Endothelial cell of coronary artery (primary cell): ENCODE results near the gene OR4D10. TPM values are rescaled to one million over a fixed set of nuclear protein-coding genes. Genes with fewer than 3 reads are reported as not detected.

Experiments used
- total RNA-seq: library from RNA; depleted of rRNA; stranded (reverse); fragments of >200 nt; gene quantifications from 2 replicates; pipeline ENCODE4 v1.2.3, GENCODE V29; 2014

OR4D10 gene
- not detected in 2 replicates for total RNA-seq

DNA sequence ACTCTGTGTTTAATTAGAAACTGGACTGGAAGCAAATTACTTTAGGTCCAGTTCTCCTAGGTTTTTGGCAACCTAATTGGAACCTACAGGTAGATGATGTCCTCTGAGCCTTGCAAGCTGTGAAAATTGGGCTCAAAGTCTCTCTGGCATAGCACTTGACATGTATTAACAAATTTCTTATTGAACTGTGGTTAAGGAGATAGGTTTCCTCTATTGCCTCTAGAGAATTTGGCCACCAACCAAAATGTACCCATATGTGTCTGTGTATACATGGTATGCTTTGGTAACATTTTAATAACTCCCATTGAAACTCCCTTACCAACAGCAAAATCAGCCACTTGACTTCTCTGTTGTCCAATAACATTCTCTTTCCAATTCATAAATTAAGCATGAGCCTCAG lies at the start of gene OR4D10:
TSS of gene OR4D10 (plus strand) at position 301 of the 400 bp plus-strand sequence. CDS start 4,115 bp downstream, outside the sequence.

DNA sequence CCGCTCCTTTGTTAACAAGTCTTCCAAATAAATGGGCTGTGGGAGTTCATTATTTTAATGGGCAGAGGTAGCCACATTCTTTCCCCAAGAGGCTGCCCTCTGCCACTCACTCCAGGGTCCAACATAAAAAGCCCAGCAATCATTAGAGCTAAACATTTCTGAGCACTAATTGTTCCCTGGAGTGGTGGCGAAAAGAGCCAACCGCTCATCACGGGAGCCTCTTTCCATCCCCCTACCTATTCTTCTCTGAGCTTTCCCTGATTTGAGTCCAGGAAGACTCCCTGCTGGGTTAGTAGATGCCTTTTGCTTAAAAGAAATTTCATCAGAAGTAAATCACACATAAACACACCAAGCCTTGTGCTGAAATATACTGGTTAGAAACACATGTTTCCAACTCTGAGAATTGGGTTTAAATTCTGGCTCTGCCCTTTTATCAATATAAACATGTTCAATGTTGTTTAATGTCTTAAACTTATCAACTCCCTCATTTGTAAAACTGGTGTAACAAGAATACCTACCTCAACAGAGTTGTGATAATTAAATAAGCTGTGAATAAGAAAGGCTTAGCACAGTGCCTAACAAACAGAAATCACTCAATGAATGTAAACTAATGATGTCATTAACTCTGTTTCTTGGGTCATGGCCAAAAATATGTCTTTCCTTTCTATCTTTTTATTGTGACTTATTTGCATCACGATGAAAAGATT lies 46.6 kb upstream of the OR4D10 start, which contains the start of gene OR5A2:
TSS of gene OR5A2 (minus strand) at position 53 of the 707 bp plus-strand sequence. CDS start 3,460 bp downstream, outside the sequence.

GRCh38 chr11:59436169-59436568 lies 36.9 kb upstream of the OR4D10 start, which contains the start of gene OR5A1:
Gene OR5A1 (plus strand): TSS chr11:59436469. CDS start chr11:59443169, 6,700 bp downstream.

GRCh38 chr11:59456661-59457060 lies 16.5 kb upstream of the OR4D10 start, which contains the start of gene OR4D6:
Gene OR4D6 (plus strand): TSS chr11:59456961. CDS start chr11:59456961, 0 bp downstream.

DNA sequence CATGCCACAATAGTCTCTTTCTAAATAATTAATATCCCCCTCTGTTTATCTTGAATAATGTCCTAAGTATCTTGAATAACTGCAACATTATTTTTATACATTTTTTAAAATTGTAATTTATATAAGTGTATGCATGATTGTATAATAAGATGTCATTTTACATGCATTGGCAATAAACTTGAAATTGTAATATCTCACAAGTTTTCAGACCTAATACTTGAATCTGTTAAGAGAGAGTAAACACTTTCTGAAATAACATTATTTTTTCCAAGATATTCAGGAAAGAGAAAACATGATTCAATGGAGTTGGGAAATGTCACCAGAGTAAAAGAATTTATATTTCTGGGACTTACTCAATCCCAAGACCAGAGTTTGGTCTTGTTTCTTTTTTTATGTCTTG lies 30.2 kb downstream of the OR4D10 start, which contains the start of gene OR4D11:
TSS of gene OR4D11 (plus strand) at position 301 of the 400 bp plus-strand sequence. CDS start at position 301, 0 bp downstream.

GRCh38 chr11:59510941-59511589 lies 38.0 kb downstream of the OR4D10 start, which contains the start of gene OR4D9:
Gene OR4D9 (plus strand): TSS chr11:59511539. CDS start chr11:59514913, 3,374 bp downstream.

Other genes starting within 250 kb of the OR4D10 start
- gene OR5AN1, start 114.4 kb upstream of the OR4D10 start, total RNA-seq: not detected in 2 replicates
- not detected in 2 replicates for gene OR5A2, start 46.9 kb upstream of the OR4D10 start, total RNA-seq
- not detected in 2 replicates for gene OR5A1, start 36.8 kb upstream of the OR4D10 start, total RNA-seq
- not detected in 2 replicates for gene OR4D6, start 16.4 kb upstream of the OR4D10 start, total RNA-seq
- gene OR4D11, start 30.3 kb downstream of the OR4D10 start, total RNA-seq: not detected in 2 replicates
- gene OR4D9, start 38.2 kb downstream of the OR4D10 start, total RNA-seq: not detected in 2 replicates
- 24.1 and 34.4 TPM in 2 replicates for gene OSBP, start 142.5 kb downstream of the OR4D10 start, total RNA-seq
- gene PATL1, start 195.7 kb downstream of the OR4D10 start, total RNA-seq: 3.7 and 6.2 TPM in 2 replicates
- not detected in 2 replicates for gene OR10V1, start 240.5 kb downstream of the OR4D10 start, total RNA-seq